Measurements from ENCODE around the gene MTM1.

The MTM1 gene

GRCh38 chrX:150698981-150699380 is 130.6 kb downstream of the MTM1 start:
- CTCF ChIA-PET, result interaction anchor here (1.4 to 2.4 kb wide), 5 partner anchors 9 to 759 kb away, joined by 4 to 17 read pairs (median 7); no protein-coding TSS in a partner anchor
- H3K9me3 ChIP-seq (ENCODE audit: control insufficient read depth, insufficient read depth, low read depth, low read length), result no peaks in the 10 kb centered on the region
- H3K36me3 ChIP-seq (ENCODE audit: control insufficient read depth in 2 of 2, insufficient read depth in 1 of 2, low read length in 2 of 2), result peaks cover 0 to 22% of the 10 kb centered on the region in 2 experiments; a peak in 2 of 3 replicates
- TF ChIP-seq ZNF24 (tag by site-specific recombination; IDR thresholded peaks at IDR 0.05) (no peak), ZNF16 (tag by site-specific recombination; IDR thresholded peaks at IDR 0.05; ENCODE audit: low read depth) (no peak), SP7 (tag by site-specific recombination; IDR thresholded peaks at IDR 0.05) (no peak), ZNF202 (tag by site-specific recombination; IDR thresholded peaks at IDR 0.05; ENCODE audit: borderline replicate concordance) (no peak), ZNF621 (tag by site-specific recombination; IDR thresholded peaks at IDR 0.05) (no peak), ZNF354C (tag by site-specific recombination; IDR thresholded peaks at IDR 0.05; ENCODE audit: borderline replicate concordance, low read depth) (no peak), ZNF335 (tag by site-specific recombination; conservative IDR thresholded peaks at IDR 0.05) (no peak), ZNF26 (tag by site-specific recombination; IDR thresholded peaks at IDR 0.05) (no peak), ZNF747 (tag by site-specific recombination; IDR thresholded peaks at IDR 0.05) (no peak), ZNF510 (tag by site-specific recombination; IDR thresholded peaks at IDR 0.05; ENCODE audit: insufficient replicate concordance) (no peak), ZNF214 (tag by site-specific recombination; IDR thresholded peaks at IDR 0.05; ENCODE audit: borderline replicate concordance) (no peak), HOXC10 (CRISPR knock-in tag; IDR thresholded peaks at IDR 0.05) (no peak)
- H3K4me1 ChIP-seq (ENCODE audit: control insufficient read depth, insufficient read depth, low read length), result no peaks in the 10 kb centered on the region
- POLR2A ChIA-PET, result no interaction called here
- H3K27ac ChIP-seq (ENCODE audit: extremely low read depth, low read depth, low read length), result no peak overlapping the region
- H3K4me3 ChIP-seq (ENCODE audit: low read depth, low read length), result no peak overlapping the region

GRCh38 chrX:150700107-150700506 is 131.7 kb downstream of the MTM1 start:
- H3K27ac ChIP-seq (ENCODE audit: extremely low read depth, low read depth, low read length), result no peak overlapping the region
- ChIA-PET CTCF (interaction anchor here (0.6 to 2.4 kb wide), 5 partner anchors 10 to 748 kb away, joined by 3 to 17 read pairs (median 5); no protein-coding TSS in a partner anchor), POLR2A (no interaction called here)
- no peaks in the 10 kb centered on the region for H3K4me1 ChIP-seq (ENCODE audit: control insufficient read depth, insufficient read depth, low read length)
- H3K9me3 ChIP-seq (ENCODE audit: control insufficient read depth, insufficient read depth, low read depth, low read length), result no peaks in the 10 kb centered on the region
- no peak overlapping the region for H3K4me3 ChIP-seq (ENCODE audit: low read depth, low read length)
- peaks cover 5 to 26% of the 10 kb centered on the region in 2 experiments for H3K36me3 ChIP-seq (ENCODE audit: control insufficient read depth in 2 of 2, insufficient read depth in 1 of 2, low read length in 2 of 2)
- TF ChIP-seq ZBTB17 (tag by site-specific recombination; IDR thresholded peaks at IDR 0.05) (peak; percentile 38; the same call in 1 of the 2 replicates), ZNF18 (tag by site-specific recombination; IDR thresholded peaks at IDR 0.05) (no peak), ZNF391 (tag by site-specific recombination; IDR thresholded peaks at IDR 0.05; ENCODE audit: borderline replicate concordance, low read depth) (no peak), TCF7L2 (IDR thresholded peaks at IDR 0.05; ENCODE audit: borderline replicate concordance, low read depth, low read length) (no peak), ZBTB21 (tag by site-specific recombination; IDR thresholded peaks at IDR 0.05) (no peak)

- TF ChIP-seq ZNF513 (tag by site-specific recombination; IDR thresholded peaks at IDR 0.05), result peak; percentile 51; the same call in 1 of the 2 replicates
- TF ChIP-seq ZNF274 (IDR thresholded peaks at IDR 0.05; ENCODE audit: low read length), result no peak
- no peak for TF ChIP-seq ZNF274 (tag by site-specific recombination; IDR thresholded peaks at IDR 0.05; ENCODE audit: borderline replicate concordance)
- POLR2A ChIA-PET, result interaction anchor here (0.7 kb wide), 1 partner anchor 9 kb away, joined by 3 read pairs; the partner anchor contains the start of gene MTMR1
- no peaks in the 10 kb centered on the region for H3K9me3 ChIP-seq (ENCODE audit: control insufficient read depth, insufficient read depth, low read depth, low read length)
These were observed 133.0 kb downstream of the MTM1 start for GRCh38 chrX:150701377-150701776.

More at GRCh38 chrX:150701377-150701776, 133.0 kb downstream of the MTM1 start:
- H3K4me3 ChIP-seq (ENCODE audit: low read depth, low read length), result no peak overlapping the region
- H3K27ac ChIP-seq (ENCODE audit: extremely low read depth, low read depth, low read length), result no peak overlapping the region
- CTCF ChIA-PET, result interaction anchor here (1.7 kb wide), 1 partner anchor 13 kb away, joined by 3 read pairs; no protein-coding TSS in a partner anchor
- H3K36me3 ChIP-seq (ENCODE audit: control insufficient read depth in 2 of 2, insufficient read depth in 1 of 2, low read length in 2 of 2), result peaks cover 5 to 26% of the 10 kb centered on the region in 2 experiments
- H3K4me1 ChIP-seq (ENCODE audit: control insufficient read depth, insufficient read depth, low read length), result no peaks in the 10 kb centered on the region
